ENCODE results near the gene DISC1.

- TF ChIP-seq POLR2AphosphoS5 (IDR thresholded peaks at IDR 0.05; ENCODE audit: low read depth, low read length) (no peak), NFIC (IDR thresholded peaks at IDR 0.05; ENCODE audit: borderline replicate concordance) (no peak), CTCF (IDR thresholded peaks at IDR 0.05) (no peak), TAF1 (IDR thresholded peaks at IDR 0.05; ENCODE audit: borderline replicate concordance, low read depth, low read length) (no peak), EZH2phosphoT487 (IDR thresholded peaks at IDR 0.05; ENCODE audit: borderline replicate concordance, low read depth) (no peak), MXI1 (IDR thresholded peaks at IDR 0.05; ENCODE audit: low read depth, low read length) (no peak), TCF12 (IDR thresholded peaks at IDR 0.05) (no peak), RFX5 (IDR thresholded peaks at IDR 0.05; ENCODE audit: low read length) (no peak), FOXM1 (IDR thresholded peaks at IDR 0.05; ENCODE audit: low read depth) (no peak), CHD2 (IDR thresholded peaks at IDR 0.05; ENCODE audit: low read length, partially characterized antibody) (no peak)
- TF ChIP-seq, protein P1, sequence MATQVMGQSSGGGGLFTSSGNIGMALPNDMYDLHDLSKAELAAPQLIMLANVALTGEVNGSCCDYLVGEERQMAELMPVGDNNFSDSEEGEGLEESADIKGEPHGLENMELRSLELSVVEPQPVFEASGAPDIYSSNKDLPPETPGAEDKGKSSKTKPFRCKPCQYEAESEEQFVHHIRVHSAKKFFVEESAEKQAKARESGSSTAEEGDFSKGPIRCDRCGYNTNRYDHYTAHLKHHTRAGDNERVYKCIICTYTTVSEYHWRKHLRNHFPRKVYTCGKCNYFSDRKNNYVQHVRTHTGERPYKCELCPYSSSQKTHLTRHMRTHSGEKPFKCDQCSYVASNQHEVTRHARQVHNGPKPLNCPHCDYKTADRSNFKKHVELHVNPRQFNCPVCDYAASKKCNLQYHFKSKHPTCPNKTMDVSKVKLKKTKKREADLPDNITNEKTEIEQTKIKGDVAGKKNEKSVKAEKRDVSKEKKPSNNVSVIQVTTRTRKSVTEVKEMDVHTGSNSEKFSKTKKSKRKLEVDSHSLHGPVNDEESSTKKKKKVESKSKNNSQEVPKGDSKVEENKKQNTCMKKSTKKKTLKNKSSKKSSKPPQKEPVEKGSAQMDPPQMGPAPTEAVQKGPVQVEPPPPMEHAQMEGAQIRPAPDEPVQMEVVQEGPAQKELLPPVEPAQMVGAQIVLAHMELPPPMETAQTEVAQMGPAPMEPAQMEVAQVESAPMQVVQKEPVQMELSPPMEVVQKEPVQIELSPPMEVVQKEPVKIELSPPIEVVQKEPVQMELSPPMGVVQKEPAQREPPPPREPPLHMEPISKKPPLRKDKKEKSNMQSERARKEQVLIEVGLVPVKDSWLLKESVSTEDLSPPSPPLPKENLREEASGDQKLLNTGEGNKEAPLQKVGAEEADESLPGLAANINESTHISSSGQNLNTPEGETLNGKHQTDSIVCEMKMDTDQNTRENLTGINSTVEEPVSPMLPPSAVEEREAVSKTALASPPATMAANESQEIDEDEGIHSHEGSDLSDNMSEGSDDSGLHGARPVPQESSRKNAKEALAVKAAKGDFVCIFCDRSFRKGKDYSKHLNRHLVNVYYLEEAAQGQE (IDR thresholded peaks at IDR 0.05; ENCODE audit: low read depth, low read length): no peak
- TF ChIP-seq, protein P2, sequence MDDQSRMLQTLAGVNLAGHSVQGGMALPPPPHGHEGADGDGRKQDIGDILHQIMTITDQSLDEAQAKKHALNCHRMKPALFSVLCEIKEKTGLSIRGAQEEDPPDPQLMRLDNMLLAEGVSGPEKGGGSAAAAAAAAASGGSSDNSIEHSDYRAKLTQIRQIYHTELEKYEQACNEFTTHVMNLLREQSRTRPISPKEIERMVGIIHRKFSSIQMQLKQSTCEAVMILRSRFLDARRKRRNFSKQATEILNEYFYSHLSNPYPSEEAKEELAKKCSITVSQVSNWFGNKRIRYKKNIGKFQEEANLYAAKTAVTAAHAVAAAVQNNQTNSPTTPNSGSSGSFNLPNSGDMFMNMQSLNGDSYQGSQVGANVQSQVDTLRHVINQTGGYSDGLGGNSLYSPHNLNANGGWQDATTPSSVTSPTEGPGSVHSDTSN (IDR thresholded peaks at IDR 0.05): no peak
Observed at GRCh38 chr1:231792634-231793033, 166.0 kb downstream of the DISC1 start.

Measured in SK-N-SH (cell line).